Mesendoderm (in vitro differentiated cells): ENCODE data around the gene PEX14.
A peak's percentile ranks its signal among the peaks of the same experiment; 100 is the strongest.

Source experiments
- DNase-seq: peaks from one replicate; pipeline ENCODE4 v3.0.0; 2013
- H2AK5ac ChIP-seq: 2 replicates; pipeline ENCODE4 v1.6.1; 2013; ENCODE audit warnings: low read length, inconsistent platforms
- H2BK120ac ChIP-seq: 2 replicates; pipeline ENCODE4 v1.6.1; 2013; ENCODE audit warnings: low read depth, mild to moderate bottlenecking, low read length, moderate library complexity, mixed read lengths
- H2BK15ac ChIP-seq: replicated peaks from 2 replicates; pipeline ENCODE4 v1.6.1; 2013; ENCODE audit warnings: low read depth, mild to moderate bottlenecking, moderate library complexity
- H2BK5ac ChIP-seq: 2 replicates; pipeline ENCODE4 v1.6.1; 2013; ENCODE audit warnings: low read length, inconsistent platforms
- H3K18ac ChIP-seq: 2 replicates; pipeline ENCODE4 v1.6.1; 2013; ENCODE audit warnings: mild to moderate bottlenecking, low read length, mixed read lengths
- H3K23ac ChIP-seq: one replicate; pipeline ENCODE4 v1.6.1; 2013; ENCODE audit warnings: low read length
- H3K27ac ChIP-seq: 2 replicates; pipeline ENCODE4 v1.5.1; 2013; ENCODE audit warnings: low read depth, mild to moderate bottlenecking, inconsistent platforms, low read length, moderate library complexity
- H3K27me3 ChIP-seq: 2 replicates; pipeline ENCODE4 v1.6.1; 2013; ENCODE audit warnings: low read length, control low read depth, mild to moderate bottlenecking, inconsistent platforms; ENCODE audit not compliant: insufficient read depth, poor library complexity
- H3K36me3 ChIP-seq: 2 replicates; pipeline ENCODE4 v1.6.1; 2013; ENCODE audit warnings: low read length, inconsistent platforms; ENCODE audit not compliant: control insufficient read depth, insufficient read depth
- H3K4ac ChIP-seq: one replicate; pipeline ENCODE4 v1.6.1; 2013; ENCODE audit warnings: low read depth, mild to moderate bottlenecking, low read length, moderate library complexity
- H3K4me1 ChIP-seq: 2 replicates; pipeline ENCODE4 v1.6.1; 2013; ENCODE audit warnings: low read depth, low read length, inconsistent platforms; ENCODE audit not compliant: control insufficient read depth
- H3K4me2 ChIP-seq: 2 replicates; pipeline ENCODE4 v1.6.1; 2013; ENCODE audit warnings: low read length
- H3K4me3 ChIP-seq: 2 replicates; pipeline ENCODE4 v1.5.1; 2013; ENCODE audit warnings: mild to moderate bottlenecking, low read length
- H3K56ac ChIP-seq: one replicate; pipeline ENCODE4 v1.6.1; 2013; ENCODE audit warnings: low read length
- H3K79me1 ChIP-seq: 2 replicates; pipeline ENCODE4 v1.6.1; 2013; ENCODE audit warnings: low read length, inconsistent platforms
- H3K79me2 ChIP-seq: 2 replicates; pipeline ENCODE4 v1.6.1; 2013; ENCODE audit warnings: mild to moderate bottlenecking, low read length; ENCODE audit not compliant: control insufficient read depth, insufficient read depth
- H3K9ac ChIP-seq: 2 replicates; pipeline ENCODE4 v1.6.1; 2013; ENCODE audit warnings: low read length, inconsistent platforms
- H4K5ac ChIP-seq: one replicate; pipeline ENCODE4 v1.6.1; 2013; ENCODE audit warnings: low read length
- H4K8ac ChIP-seq: one replicate; pipeline ENCODE4 v1.6.1; 2013; ENCODE audit warnings: low read depth, mild to moderate bottlenecking, control low read depth, low read length, moderate library complexity
- WGBS: extraction: QIAGEN DNeasy Blood & Tissue Kit; methylation state at CpG from one replicate; pipeline ENCODE4 v1.1.7; 2013; ENCODE audit warnings: low lambda C conversion rate, missing lambda C conversion rate; ENCODE audit not compliant: insufficient coverage; ENCODE audit errors: extremely low coverage; 5-methylcytosine and 5-hydroxymethylcytosine counted together

Gene PEX14

DNA sequence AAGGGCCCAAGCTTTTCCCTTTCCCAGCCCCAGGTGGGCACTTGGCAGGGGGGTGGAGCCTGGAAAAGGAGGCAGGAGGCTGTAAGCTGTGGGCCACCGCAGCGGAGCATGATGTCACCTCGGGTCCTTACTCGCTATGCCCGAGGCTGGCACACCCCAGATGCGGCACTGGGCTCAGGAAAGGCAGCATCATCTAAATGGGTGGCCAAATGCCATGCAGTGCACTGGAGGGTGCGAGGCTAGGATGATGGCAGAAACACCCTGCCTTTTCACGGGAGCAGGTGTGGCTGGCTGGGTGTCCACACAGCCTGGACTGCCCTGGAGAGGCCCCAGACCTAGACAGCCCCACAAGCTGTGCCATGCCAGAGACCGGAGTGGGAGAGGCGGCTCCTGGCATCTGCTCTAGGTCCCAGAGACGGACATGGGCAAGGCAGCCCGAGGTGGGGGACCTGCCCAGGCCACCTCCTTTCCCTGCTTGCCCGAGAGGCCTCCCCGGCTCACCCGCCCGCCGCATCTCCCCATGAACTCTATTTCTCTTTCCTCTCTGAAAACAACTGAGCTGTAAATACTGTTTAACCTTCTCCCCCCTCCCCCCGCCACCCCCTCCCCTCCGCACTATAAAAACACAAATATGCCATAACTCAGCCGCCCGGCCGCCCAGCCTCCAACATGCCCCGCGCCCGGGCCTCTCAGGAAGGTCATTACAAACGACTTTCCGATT lies 197.0 kb downstream of the PEX14 start:
- Histone ChIP-seq H3K27me3 (no peaks in the 10 kb centered on the region), H3K9ac (no peak overlapping the region), H3K79me1 (no peaks in the 10 kb centered on the region), H2BK5ac (no peak overlapping the region), H2BK120ac (no peak overlapping the region), H3K4me3 (no peak overlapping the region), H3K79me2 (no peaks in the 10 kb centered on the region), H4K8ac (no peak overlapping the region), H3K4me1 (no peaks in the 10 kb centered on the region), H2BK15ac (no peak overlapping the region), H3K18ac (no peak overlapping the region), H4K5ac (no peak overlapping the region), H2AK5ac (no peak overlapping the region), H3K4ac (no peak overlapping the region), H3K4me2 (no peak overlapping the region), H3K23ac (no peak overlapping the region), H3K36me3 (no peaks in the 10 kb centered on the region), H3K27ac (no peak overlapping the region), H3K56ac (no peak overlapping the region)
- WGBS: no CpG with 5 or more reads among the region's 27 CpGs
- DNase-seq: no peak

GRCh38 chr1:10672343-10673050 lies 197.7 kb downstream of the PEX14 start:
- H4K8ac ChIP-seq: no peak overlapping the region
- no peaks in the 10 kb centered on the region for H3K4me1 ChIP-seq
- no peaks in the 10 kb centered on the region for H3K36me3 ChIP-seq
- H4K5ac ChIP-seq: no peak overlapping the region
- no peak overlapping the region for H2BK120ac ChIP-seq
- no peak for DNase-seq
- no peaks in the 10 kb centered on the region for H3K79me1 ChIP-seq
- H3K9ac ChIP-seq: no peak overlapping the region
- no peak overlapping the region for H2BK5ac ChIP-seq
- H3K4ac ChIP-seq: no peak overlapping the region
- H3K56ac ChIP-seq: no peak overlapping the region
- H3K27ac ChIP-seq: no peak overlapping the region
- no peak overlapping the region for H3K4me2 ChIP-seq
- no peak overlapping the region for H2AK5ac ChIP-seq
- H2BK15ac ChIP-seq: no peak overlapping the region
- H3K27me3 ChIP-seq: no peaks in the 10 kb centered on the region
- H3K18ac ChIP-seq: no peak overlapping the region
- no peak overlapping the region for H3K23ac ChIP-seq
- H3K79me2 ChIP-seq: no peaks in the 10 kb centered on the region
- H3K4me3 ChIP-seq: no peak overlapping the region
- WGBS: no CpG with 5 or more reads among the region's 35 CpGs

DNA sequence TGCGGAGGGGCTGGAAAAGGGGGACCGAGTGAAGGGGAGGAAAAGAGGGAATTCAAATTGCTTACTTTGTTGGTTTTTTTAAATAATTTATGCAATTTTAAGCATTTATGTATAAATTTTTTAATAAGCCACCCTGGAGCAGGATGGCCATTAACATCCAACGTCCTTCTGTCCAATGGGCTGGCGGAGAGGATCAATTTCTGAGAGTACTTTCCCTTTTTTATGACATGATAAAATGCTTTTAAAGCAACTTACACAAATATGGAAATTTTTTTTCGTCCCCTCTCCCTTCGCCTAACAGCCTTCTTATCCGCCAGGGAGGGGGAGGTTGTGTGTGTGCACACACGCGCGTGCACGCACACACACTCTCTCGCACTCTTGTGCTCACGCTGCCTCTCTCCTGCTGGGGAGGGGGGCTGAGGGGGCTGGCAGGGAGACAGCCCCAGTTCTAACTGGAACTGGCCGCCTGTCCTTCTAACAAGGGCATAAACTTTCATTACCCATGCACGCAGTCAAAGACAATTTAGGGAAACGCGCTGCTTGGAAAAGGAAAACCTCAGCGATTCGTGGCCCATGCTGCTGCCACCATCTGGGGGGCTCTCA lies 198.5 kb downstream of the PEX14 start:
- no peak for DNase-seq
- WGBS: no CpG with 5 or more reads among the region's 19 CpGs
- Histone ChIP-seq H2AK5ac (no peak overlapping the region), H2BK15ac (no peak overlapping the region), H3K4me2 (no peak overlapping the region), H2BK120ac (no peak overlapping the region), H3K18ac (no peak overlapping the region), H3K56ac (no peak overlapping the region), H3K79me2 (no peaks in the 10 kb centered on the region), H3K27me3 (no peaks in the 10 kb centered on the region), H4K8ac (no peak overlapping the region), H4K5ac (no peak overlapping the region), H3K79me1 (no peaks in the 10 kb centered on the region), H3K23ac (peak overlapping the region; percentile 9), H3K4me1 (no peaks in the 10 kb centered on the region), H3K36me3 (no peaks in the 10 kb centered on the region), H3K9ac (no peak overlapping the region), H3K27ac (no peak overlapping the region), H3K4me3 (no peak overlapping the region), H3K4ac (no peak overlapping the region), H2BK5ac (no peak overlapping the region)

DNA sequence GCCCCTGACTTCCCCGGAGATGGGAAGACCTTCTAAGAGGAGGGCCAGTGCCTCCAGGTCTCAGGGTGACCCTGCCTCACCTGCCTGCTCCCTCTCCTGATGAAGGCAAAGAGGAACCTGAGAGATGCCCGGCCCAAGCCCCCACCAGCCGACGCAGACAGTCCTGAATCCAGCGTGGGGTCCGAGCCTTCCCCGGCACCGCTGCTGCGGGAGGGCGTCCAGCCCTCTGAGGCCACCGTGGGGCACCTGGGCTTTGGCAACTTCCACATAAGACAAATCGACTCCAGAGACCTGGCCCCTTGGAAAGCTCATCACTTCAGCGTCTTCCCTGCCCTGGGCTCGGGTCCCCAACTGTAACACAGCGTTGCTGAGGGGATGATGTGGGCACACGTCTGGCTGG lies 199.5 kb downstream of the PEX14 start:
- peak overlapping the region; percentile 17 for H3K56ac ChIP-seq
- no peak overlapping the region for H3K9ac ChIP-seq
- H2AK5ac ChIP-seq: no peak overlapping the region
- H3K79me1 ChIP-seq: no peaks in the 10 kb centered on the region
- H3K23ac ChIP-seq: no peak overlapping the region
- H4K8ac ChIP-seq: no peak overlapping the region
- DNase-seq: no peak
- H3K36me3 ChIP-seq: no peaks in the 10 kb centered on the region
- H3K4me1 ChIP-seq: peaks cover 3% of the 10 kb centered on the region
- H2BK120ac ChIP-seq: no peak overlapping the region
- H3K4me3 ChIP-seq: no peak overlapping the region
- no CpG with 5 or more reads among the region's 16 CpGs for WGBS
- H2BK5ac ChIP-seq: no peak overlapping the region
- no peak overlapping the region for H3K18ac ChIP-seq
- no peak overlapping the region for H2BK15ac ChIP-seq
- H3K27ac ChIP-seq: no peak overlapping the region
- H4K5ac ChIP-seq: no peak overlapping the region
- H3K4me2 ChIP-seq: no peak overlapping the region
- H3K79me2 ChIP-seq: no peaks in the 10 kb centered on the region
- H3K4ac ChIP-seq: no peak overlapping the region
- no peaks in the 10 kb centered on the region for H3K27me3 ChIP-seq

- Histone ChIP-seq H3K4me2 (no peak overlapping the region), H3K18ac (no peak overlapping the region), H3K36me3 (no peaks in the 10 kb centered on the region), H3K27me3 (no peaks in the 10 kb centered on the region), H3K79me1 (no peaks in the 10 kb centered on the region), H3K23ac (no peak overlapping the region), H4K8ac (no peak overlapping the region), H3K4me1 (peaks cover 4% of the 10 kb centered on the region), H2AK5ac (no peak overlapping the region), H2BK15ac (no peak overlapping the region), H2BK5ac (no peak overlapping the region), H3K4ac (no peak overlapping the region), H3K4me3 (no peak overlapping the region), H3K79me2 (no peaks in the 10 kb centered on the region), H3K9ac (no peak overlapping the region), H2BK120ac (no peak overlapping the region), H4K5ac (no peak overlapping the region), H3K27ac (no peak overlapping the region), H3K56ac (peak overlapping the region; percentile 17)
- DNase-seq: no peak
- no CpG with 5 or more reads among the region's 29 CpGs for WGBS
Measured at GRCh38 chr1:10674700-10675609, 200.2 kb downstream of the PEX14 start.
